K562 (cell line): Measurements from ENCODE around the gene TMEFF2. TPM values are rescaled to one million over a fixed set of nuclear protein-coding genes. Genes with fewer than 3 reads are reported as not detected.

Source experiments
- ATAC-seq: fragments of 200-7000 bp; cut with Tn5 transposase; 3 replicates; pipeline ENCODE4 v1.9.1; 2020; ENCODE audit warnings: moderate library complexity
- BruUV-seq: library from RNA; stranded (reverse); fragments of 400-500 nt; replicated peaks from 2 replicates; lab custom pipeline; 2021; lab: Mats Ljungman, UMichigan
- CTCF ChIA-PET: fragments of 300-600 bp; formaldehyde crosslinking; extraction: SDS; loops from one replicate; lab custom pipeline; 2021; ENCODE audit warnings: low intra/inter-chr PET ratio; lab: Yijun Ruan, JAX
- POLR2A ChIA-PET: fragments of 300-600, 350-650 bp; sonication (Branson Sonifier 250); formaldehyde crosslinking; extraction: SDS; loops from one replicate; lab custom pipeline; 2021; ENCODE audit warnings: antibody characterized with exemption, inconsistent platforms; lab: Yijun Ruan, JAX
- DNase-seq, 4 experiments: peaks; one replicate each; pipeline versions ENCODE4 v3.0.0 to v3.0.0-alpha.2; 2011 to 2018; ENCODE audit warnings: low spot score in 3 of 4, mixed read lengths in 3 of 4; ENCODE audit errors: extremely low read depth in 1 of 4
- FAIRE-seq: peaks from 2 replicates; lab custom pipeline; 2011; peaks lifted over from hg19 to GRCh38; lab: Jason Lieb, UNC
- H2AFZ ChIP-seq: 2 replicates; pipeline ENCODE4 v1.6.0; 2011; ENCODE audit warnings: low read depth, low read length, control low read depth, inconsistent platforms
- H3K27ac ChIP-seq: fragments of 200-600 bp; 3 replicates; pipeline ENCODE4 v1.8.0; 2011; ENCODE audit warnings: low read depth, mild to moderate bottlenecking, control low read depth, inconsistent platforms, low read length, moderate library complexity, mixed read lengths; ENCODE audit errors: extremely low read depth
- H3K27me3 ChIP-seq, 2 experiments: fragments of 300-600 bp in 1 of 2; 2 replicates in 1 of 2; 3 replicates in 1 of 2; pipeline versions ENCODE4 v1.6.0 to v1.8.0; 2011; ENCODE audit warnings: inconsistent platforms in 2 of 2, low read length in 2 of 2, mild to moderate bottlenecking in 1 of 2, mixed read lengths in 1 of 2, moderate library complexity in 1 of 2; ENCODE audit not compliant: control insufficient read depth in 2 of 2, insufficient read depth in 2 of 2
- H3K36me3 ChIP-seq: fragments of 300-600 bp; 3 replicates; pipeline ENCODE4 v1.8.0; 2011; ENCODE audit warnings: mild to moderate bottlenecking, low read length, inconsistent platforms; ENCODE audit not compliant: control insufficient read depth, insufficient read depth
- H3K4me1 ChIP-seq, 2 experiments: fragments of 200-600 bp in 1 of 2; replicated peaks in 1 of 2; 2 replicates in 1 of 2; 3 replicates in 1 of 2; pipeline versions ENCODE4 v1.5.1 to v1.8.0; 2011; ENCODE audit warnings: inconsistent platforms in 2 of 2, low read length in 2 of 2, mild to moderate bottlenecking in 1 of 2, mixed read lengths in 1 of 2, moderate library complexity in 1 of 2; ENCODE audit not compliant: control insufficient read depth in 2 of 2, insufficient read depth in 2 of 2
- H3K4me2 ChIP-seq: 2 replicates; pipeline ENCODE4 v1.6.1; 2011; ENCODE audit warnings: low read length, control low read depth, inconsistent platforms, mixed read lengths; ENCODE audit not compliant: insufficient read depth
- H3K4me3 ChIP-seq: fragments of 200-600 bp; sonication (generic), shearing (Covaris generic); 2 replicates; pipeline ENCODE4 v1.5.1; 2016; ENCODE audit warnings: control low read depth, inconsistent platforms
- H3K79me2 ChIP-seq: fragments of 200-600 bp; 3 replicates; pipeline ENCODE4 v1.8.0; 2011; ENCODE audit warnings: low read length, inconsistent platforms; ENCODE audit not compliant: control insufficient read depth, insufficient read depth
- H3K9ac ChIP-seq, 2 experiments: 2 replicates each; pipeline versions ENCODE4 v1.6.0 to v1.6.1; 2011; ENCODE audit warnings: low read depth in 2 of 2, low read length in 2 of 2, control low read depth in 1 of 2, inconsistent platforms in 1 of 2, mild to moderate bottlenecking in 1 of 2, mixed read lengths in 1 of 2; ENCODE audit not compliant: insufficient read depth in 1 of 2
- H3K9me1 ChIP-seq: one replicate; pipeline ENCODE4 v1.6.0; 2011; ENCODE audit warnings: inconsistent platforms, mild to moderate bottlenecking, low read length, moderate library complexity; ENCODE audit not compliant: control insufficient read depth, insufficient read depth
- H3K9me3 ChIP-seq: replicated peaks from 2 replicates; pipeline ENCODE4 v1.5.1; 2011; ENCODE audit warnings: low read depth, low read length, inconsistent platforms; ENCODE audit not compliant: control insufficient read depth, insufficient read depth
- H4K20me1 ChIP-seq: replicated peaks from 2 replicates; pipeline ENCODE4 v1.6.1; 2011; ENCODE audit warnings: low read length, inconsistent platforms, mixed read lengths; ENCODE audit not compliant: control insufficient read depth, insufficient read depth
- HDAC2 ChIP-seq: fragments of 450-650 bp; IDR thresholded peaks from 2 replicates; pipeline ENCODE4 v1.6.1; 2016; ENCODE audit warnings: mild to moderate bottlenecking
- HDAC8 ChIP-seq: fragments of 450-650 bp; IDR thresholded peaks from 2 replicates; pipeline ENCODE4 v1.6.1; 2016; ENCODE audit warnings: mild to moderate bottlenecking, missing genetic modification characterization, moderate library complexity, missing compliant biosample characterization
- HNRNPH1 ChIP-seq: fragments of 200-400 bp; formaldehyde crosslinking; optimal IDR thresholded peaks from 2 replicates; pipeline ENCODE3; 2017; ENCODE audit warnings: low read depth, mild to moderate bottlenecking, low read length, moderate library complexity
- IRF2 ChIP-seq: sonication (generic); formaldehyde crosslinking; IDR thresholded peaks from 2 replicates; pipeline ENCODE4 v1.8.1; 2022; ENCODE audit warnings: mild to moderate bottlenecking, missing genetic modification reagents
- POLR3A ChIP-seq: IDR thresholded peaks from 2 replicates; pipeline ENCODE4 v1.6.1; 2011; ENCODE audit warnings: borderline replicate concordance, mild to moderate bottlenecking, moderate library complexity; ENCODE audit not compliant: insufficient read length, insufficient read depth; ENCODE audit errors: extremely low read depth
- RBM25 ChIP-seq: fragments of 200-400 bp; formaldehyde crosslinking; IDR thresholded peaks from 2 replicates; pipeline ENCODE4 v1.6.1; 2018; ENCODE audit warnings: low read length, low read depth, moderate library complexity; ENCODE audit not compliant: severe bottlenecking
- ZFP30 ChIP-seq: fragments of 250-450 bp; sonication (Bioruptor Pico); IDR thresholded peaks from 2 replicates; pipeline ENCODE4 v1.8.0; 2022; ENCODE audit warnings: moderate library complexity, mild to moderate bottlenecking, inconsistent platforms, borderline replicate concordance
- ZNF175 ChIP-seq: fragments of 200-800 bp; sonication (Bioruptor generic); IDR thresholded peaks from 2 replicates; pipeline ENCODE4 v1.6.1; 2016; ENCODE audit warnings: low read depth, mild to moderate bottlenecking, missing genetic modification characterization, missing compliant biosample characterization
- WGBS: fragments of 100-300 bp; shearing (Covaris generic); methylation state at CpG from one replicate; pipeline ENCODE4 v1.1.6; 2016; ENCODE audit warnings: low coverage, mixed read lengths; ENCODE audit not compliant: insufficient coverage; ENCODE audit errors: missing lambda C conversion rate; 5-methylcytosine and 5-hydroxymethylcytosine counted together
- in situ Hi-C: fragments of 300-500 bp; cut with MboI; formaldehyde crosslinking; loops from 4 replicates; pipeline ENCODE4 v1.15.0; 2018; ENCODE audit warnings: inconsistent platforms, mixed read lengths
- intact Hi-C: fragments of 100-400 bp; cut with micrococcal nuclease; formaldehyde crosslinking; loops from 2 replicates; pipeline ENCODE4 v1.14.2; 2022
- polyA plus RNA-seq, 8 experiments: library from polyadenylated mRNA; depleted of rRNA in 4 of 8; stranded (reverse) in 5 of 8; unstranded in 3 of 8; fragments of >200 nt; fragmentation: Nextera tagmentation in 2 of 8; fragmentation: Illumina TruSeq in 1 of 8; extraction: Ambion mirVana in 2 of 8; extraction: Trizol in 1 of 8; gene quantifications; 2 replicates each; pipeline versions ENCODE4 v1.2.1 to v1.2.3, GENCODE V29; 2011 to 2014; ENCODE audit warnings: inconsistent platforms in 1 of 8, missing spikeins in 1 of 8
- total RNA-seq, 7 experiments: library from RNA; depleted of rRNA in 6 of 7; stranded (reverse); fragments of >200 nt in 6 of 7; fragmentation: Illumina TruSeq in 2 of 7; extraction: Trizol in 2 of 7; gene quantifications; 2 replicates each; pipeline versions ENCODE4 v1.2.1 to v1.2.3, GENCODE V29; 2011 to 2021; ENCODE audit warnings: low replicate concordance in 1 of 7
- TF ChIP-seq, protein P1 (sequence below), 3 experiments: fragments of 200-800 bp in 1 of 3; fragments of 250-450 bp in 1 of 3; fragments of 450-650 bp in 1 of 3; sonication (Bioruptor Pico) in 1 of 3; sonication (Bioruptor generic) in 1 of 3; formaldehyde crosslinking in 1 of 3; IDR thresholded peaks; 2 replicates each; pipeline versions ENCODE4 v1.6.1 to v1.8.0; 2016 to 2022; ENCODE audit warnings: mild to moderate bottlenecking in 2 of 3, missing genetic modification characterization in 2 of 3, missing compliant biosample characterization in 1 of 3, moderate library complexity in 1 of 3
- TF ChIP-seq, protein P2 (sequence below): fragments of 250-450 bp; sonication (Bioruptor Pico); IDR thresholded peaks from 2 replicates; pipeline ENCODE4 v1.5.0; 2021; ENCODE audit warnings: mild to moderate bottlenecking, moderate library complexity
- TF ChIP-seq, protein P3 (sequence below): fragments of 450-650 bp; formaldehyde crosslinking; IDR thresholded peaks from 2 replicates; pipeline ENCODE4 v1.4.0; 2020; ENCODE audit warnings: mild to moderate bottlenecking, moderate library complexity

Gene TMEFF2
- total and polyA plus RNA-seq, 9 of the 15 experiments (the other 6 are each of a cell fraction or from before 2014, with no cell fraction given): 1.4 TPM; not detected in 8

DNA sequence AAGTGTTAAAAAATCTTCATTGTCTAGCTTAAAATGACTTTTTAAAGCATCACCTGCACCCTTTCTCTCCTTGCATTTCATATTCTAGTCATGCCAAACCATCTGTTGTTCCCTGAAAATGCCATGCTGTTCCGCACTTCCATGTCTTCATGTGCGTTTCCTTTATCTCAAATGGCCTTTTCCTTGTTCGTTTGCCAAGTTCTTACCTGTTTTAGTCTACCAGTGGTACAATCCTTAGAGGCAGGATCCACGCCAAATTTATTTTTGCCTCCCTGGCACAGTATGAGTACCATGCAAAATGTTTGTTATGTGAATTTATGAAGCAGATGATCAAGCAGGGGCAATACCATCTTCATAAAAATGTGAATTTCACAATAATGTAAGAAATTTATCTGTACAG lies 37.0 kb downstream of the TMEFF2 start:
- Histone ChIP-seq H2AFZ (no peak overlapping the region), H3K36me3 (no peaks in the 10 kb centered on the region), H3K9ac (no peak overlapping the region), H3K4me1 (no peaks in the 10 kb centered on the region), H3K27ac (no peak overlapping the region), H4K20me1 (no peaks in the 10 kb centered on the region), H3K4me3 (no peak overlapping the region), H3K4me2 (no peak overlapping the region), H3K27me3 (no peaks in the 10 kb centered on the region), H3K9me3 (no peaks in the 10 kb centered on the region), H3K79me2 (no peaks in the 10 kb centered on the region), H3K9me1 (no peaks in the 10 kb centered on the region)
- FAIRE-seq (no peak), ATAC-seq (no peak), DNase-seq (no peak)
- intact Hi-C loops: no loop called here
- ChIA-PET POLR2A (no interaction called here), CTCF (no interaction called here)
- in situ Hi-C loops: loop anchor here (5.0 kb wide), 1 partner anchor 600 kb away; no protein-coding TSS in a partner anchor
- BruUV-seq: no TSS peak
- WGBS: 72% methylated on average over 4 of the region's 4 CpGs
- TF ChIP-seq, protein P1, sequence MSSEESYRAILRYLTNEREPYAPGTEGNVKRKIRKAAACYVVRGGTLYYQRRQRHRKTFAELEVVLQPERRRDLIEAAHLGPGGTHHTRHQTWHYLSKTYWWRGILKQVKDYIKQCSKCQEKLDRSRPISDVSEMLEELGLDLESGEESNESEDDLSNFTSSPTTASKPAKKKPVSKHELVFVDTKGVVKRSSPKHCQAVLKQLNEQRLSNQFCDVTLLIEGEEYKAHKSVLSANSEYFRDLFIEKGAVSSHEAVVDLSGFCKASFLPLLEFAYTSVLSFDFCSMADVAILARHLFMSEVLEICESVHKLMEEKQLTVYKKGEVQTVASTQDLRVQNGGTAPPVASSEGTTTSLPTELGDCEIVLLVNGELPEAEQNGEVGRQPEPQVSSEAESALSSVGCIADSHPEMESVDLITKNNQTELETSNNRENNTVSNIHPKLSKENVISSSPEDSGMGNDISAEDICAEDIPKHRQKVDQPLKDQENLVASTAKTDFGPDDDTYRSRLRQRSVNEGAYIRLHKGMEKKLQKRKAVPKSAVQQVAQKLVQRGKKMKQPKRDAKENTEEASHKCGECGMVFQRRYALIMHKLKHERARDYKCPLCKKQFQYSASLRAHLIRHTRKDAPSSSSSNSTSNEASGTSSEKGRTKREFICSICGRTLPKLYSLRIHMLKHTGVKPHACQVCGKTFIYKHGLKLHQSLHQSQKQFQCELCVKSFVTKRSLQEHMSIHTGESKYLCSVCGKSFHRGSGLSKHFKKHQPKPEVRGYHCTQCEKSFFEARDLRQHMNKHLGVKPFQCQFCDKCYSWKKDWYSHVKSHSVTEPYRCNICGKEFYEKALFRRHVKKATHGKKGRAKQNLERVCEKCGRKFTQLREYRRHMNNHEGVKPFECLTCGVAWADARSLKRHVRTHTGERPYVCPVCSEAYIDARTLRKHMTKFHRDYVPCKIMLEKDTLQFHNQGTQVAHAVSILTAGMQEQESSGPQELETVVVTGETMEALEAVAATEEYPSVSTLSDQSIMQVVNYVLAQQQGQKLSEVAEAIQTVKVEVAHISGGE (CRISPR knock-in tag; IDR thresholded peaks at IDR 0.05): no peak
- TF ChIP-seq, protein P2, sequence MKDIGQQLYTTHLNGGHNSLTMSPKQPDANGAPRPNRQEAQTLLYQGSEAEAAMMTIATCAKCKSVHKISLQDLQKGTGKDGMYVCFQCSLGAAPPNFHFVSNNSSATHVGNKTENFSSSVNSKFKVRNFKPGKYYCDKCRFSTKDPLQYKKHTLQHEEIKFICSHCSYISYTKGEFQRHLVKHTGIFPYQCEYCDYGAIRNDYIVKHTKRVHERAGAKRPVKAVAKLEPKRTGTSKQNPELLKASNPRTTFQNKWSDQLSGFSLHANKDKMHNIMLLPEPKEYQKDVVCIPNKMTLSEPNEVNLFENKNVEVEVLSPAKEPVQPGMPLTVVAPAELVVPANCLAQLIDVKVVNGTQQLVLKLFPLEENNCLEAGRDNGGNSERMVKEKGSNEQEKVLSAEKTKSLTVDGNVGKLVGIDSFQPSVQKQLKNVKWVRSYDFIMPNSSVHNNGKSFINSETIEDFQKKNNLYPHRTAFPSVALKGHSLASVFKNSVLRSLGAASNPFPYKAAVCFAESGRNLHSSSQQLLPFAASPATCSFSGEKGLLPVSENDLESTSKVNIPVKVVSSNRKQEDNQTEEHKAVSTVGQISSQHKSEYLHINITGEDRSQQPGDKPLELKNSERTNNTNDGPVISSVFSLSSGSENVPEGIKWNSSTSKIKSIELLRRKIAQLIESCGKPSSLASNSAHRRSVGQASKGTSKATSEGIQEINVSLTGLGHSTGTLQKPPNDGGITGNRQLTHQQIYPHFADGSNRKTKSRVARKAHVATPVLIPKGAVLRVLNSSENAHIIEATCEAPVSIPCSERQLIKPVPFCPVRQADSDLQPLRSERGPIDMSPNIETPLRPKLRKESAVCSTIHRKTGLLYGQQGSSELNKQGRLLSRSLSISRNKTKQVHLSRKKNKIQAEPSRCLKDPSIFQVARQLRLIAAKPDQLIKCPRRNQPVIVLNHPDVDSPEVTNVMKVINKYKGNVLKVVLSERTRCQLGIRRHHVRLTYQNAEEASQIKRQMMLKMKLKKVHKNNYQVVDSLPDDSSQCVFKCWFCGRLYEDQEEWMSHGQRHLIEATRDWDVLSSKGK (CRISPR knock-in tag): no peak
- TF ChIP-seq HDAC2: no peak
- TF ChIP-seq ZFP30 (CRISPR knock-in tag): no peak
- TF ChIP-seq RBM25: no peak
- no peak for TF ChIP-seq ZNF175 (CRISPR knock-in tag)
- no peak for TF ChIP-seq HNRNPH1
- no peak for TF ChIP-seq HDAC8
- no peak for TF ChIP-seq IRF2
- TF ChIP-seq POLR3A: no peak
- TF ChIP-seq, protein P3, sequence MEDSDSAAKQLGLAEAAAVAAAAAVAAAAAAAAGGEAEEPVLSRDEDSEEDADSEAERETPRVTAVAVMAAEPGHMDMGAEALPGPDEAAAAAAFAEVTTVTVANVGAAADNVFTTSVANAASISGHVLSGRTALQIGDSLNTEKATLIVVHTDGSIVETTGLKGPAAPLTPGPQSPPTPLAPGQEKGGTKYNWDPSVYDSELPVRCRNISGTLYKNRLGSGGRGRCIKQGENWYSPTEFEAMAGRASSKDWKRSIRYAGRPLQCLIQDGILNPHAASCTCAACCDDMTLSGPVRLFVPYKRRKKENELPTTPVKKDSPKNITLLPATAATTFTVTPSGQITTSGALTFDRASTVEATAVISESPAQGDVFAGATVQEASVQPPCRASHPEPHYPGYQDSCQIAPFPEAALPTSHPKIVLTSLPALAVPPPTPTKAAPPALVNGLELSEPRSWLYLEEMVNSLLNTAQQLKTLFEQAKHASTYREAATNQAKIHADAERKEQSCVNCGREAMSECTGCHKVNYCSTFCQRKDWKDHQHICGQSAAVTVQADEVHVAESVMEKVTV (CRISPR knock-in tag): no peak
